Memory B cell (primary cell): ENCODE measurements around the gene FOXL2.

Source experiments
- ATAC-seq: fragments of 150-1000 bp; cut with Tn5 transposase; 2 replicates; pipeline ENCODE4 v1.10.0; 2021; ENCODE audit warnings: low read depth, mild to moderate bottlenecking, moderate library complexity
- DNase-seq, 2 donors: peaks; one replicate each; pipeline ENCODE4 v3.0.0; 2022; ENCODE audit warnings: low spot score in 2 of 2
- H3K27ac Mint-ChIP-seq: one replicate; pipeline ENCODE4 v1.8.0; 2022; ENCODE audit warnings: mild to moderate bottlenecking, moderate library complexity, mixed read lengths
- H3K27me3 Mint-ChIP-seq: one replicate; pipeline ENCODE4 v1.8.0; 2022; ENCODE audit warnings: mixed read lengths
- H3K36me3 Mint-ChIP-seq: one replicate; pipeline ENCODE4 v1.8.0; 2022; ENCODE audit warnings: mild to moderate bottlenecking, mixed read lengths
- H3K4me1 Mint-ChIP-seq: one replicate; pipeline ENCODE4 v1.8.0; 2022; ENCODE audit warnings: mixed read lengths
- H3K4me3 Mint-ChIP-seq: one replicate; pipeline ENCODE4 v1.8.0; 2022; ENCODE audit warnings: mild to moderate bottlenecking, moderate library complexity, mixed read lengths
- H3K9me3 Mint-ChIP-seq: one replicate; pipeline ENCODE4 v1.8.0; 2022; ENCODE audit warnings: mixed read lengths

Gene FOXL2

GRCh38 chr3:138941259-138941885 lies 5.6 kb downstream of the FOXL2 start:
- no peak overlapping the region for H3K4me3 Mint-ChIP-seq
- H3K4me1 Mint-ChIP-seq, result peaks cover 12% of the 10 kb centered on the region

GRCh38 chr3:138940446-138940845 lies 6.5 kb downstream of the FOXL2 start:
- H3K4me3 Mint-ChIP-seq, result no peak overlapping the region
- ATAC-seq, result no peak

More at GRCh38 chr3:138941259-138941885, 5.6 kb downstream of the FOXL2 start:
- Mint-ChIP-seq H3K27ac (no peak overlapping the region), H3K27me3 (peaks cover 40% of the 10 kb centered on the region), H3K9me3 (no peaks in the 10 kb centered on the region), H3K36me3 (peaks cover 3% of the 10 kb centered on the region)
- DNase-seq (no peak), ATAC-seq (no peak)

GRCh38 chr3:138939561-138940241 lies 7.2 kb downstream of the FOXL2 start:
- H3K4me1 Mint-ChIP-seq, result peaks cover 9% of the 10 kb centered on the region
- H3K4me3 Mint-ChIP-seq, result peak overlapping the region; percentile 14
- ATAC-seq, result no peak
- no peak for DNase-seq
- no peaks in the 10 kb centered on the region for H3K9me3 Mint-ChIP-seq
- no peak overlapping the region for H3K27ac Mint-ChIP-seq
- H3K36me3 Mint-ChIP-seq, result no peaks in the 10 kb centered on the region
- H3K27me3 Mint-ChIP-seq, result peaks cover 42% of the 10 kb centered on the region

More at GRCh38 chr3:138940446-138940845, 6.5 kb downstream of the FOXL2 start:
- Mint-ChIP-seq H3K36me3 (peaks cover 3% of the 10 kb centered on the region), H3K4me1 (peaks cover 14% of the 10 kb centered on the region), H3K9me3 (no peaks in the 10 kb centered on the region), H3K27ac (no peak overlapping the region), H3K27me3 (peaks cover 44% of the 10 kb centered on the region)
- DNase-seq, result no peak

- Mint-ChIP-seq H3K4me1 (peaks cover 9% of the 10 kb centered on the region), H3K4me3 (no peak overlapping the region), H3K27ac (no peak overlapping the region), H3K36me3 (no peaks in the 10 kb centered on the region), H3K9me3 (no peaks in the 10 kb centered on the region), H3K27me3 (peaks cover 44% of the 10 kb centered on the region)
- DNase-seq, result no peak
- no peak for ATAC-seq
Measured at GRCh38 chr3:138938877-138939560, 7.9 kb downstream of the FOXL2 start.

GRCh38 chr3:138938056-138938876 lies 8.7 kb downstream of the FOXL2 start:
- ATAC-seq (no peak), DNase-seq (no peak)
- peaks cover 41% of the 10 kb centered on the region for H3K27me3 Mint-ChIP-seq
- no peaks in the 10 kb centered on the region for H3K36me3 Mint-ChIP-seq
- peaks cover 9% of the 10 kb centered on the region for H3K4me1 Mint-ChIP-seq
- no peaks in the 10 kb centered on the region for H3K9me3 Mint-ChIP-seq
- no peak overlapping the region for H3K27ac Mint-ChIP-seq
- no peak overlapping the region for H3K4me3 Mint-ChIP-seq

- H3K4me3 Mint-ChIP-seq, result no peak overlapping the region
- H3K27ac Mint-ChIP-seq, result no peak overlapping the region
- H3K27me3 Mint-ChIP-seq, result peaks cover 40% of the 10 kb centered on the region
- no peaks in the 10 kb centered on the region for H3K36me3 Mint-ChIP-seq
- H3K4me1 Mint-ChIP-seq, result peaks cover 9% of the 10 kb centered on the region
- no peaks in the 10 kb centered on the region for H3K9me3 Mint-ChIP-seq
- ATAC-seq, result no peak
- DNase-seq, result no peak
Measured at GRCh38 chr3:138937690-138938055, 9.3 kb downstream of the FOXL2 start.

GRCh38 chr3:138936741-138937689 lies 9.9 kb downstream of the FOXL2 start:
- ATAC-seq (no peak), DNase-seq (no peak)
- no peaks in the 10 kb centered on the region for H3K9me3 Mint-ChIP-seq
- H3K4me1 Mint-ChIP-seq, result peaks cover 9% of the 10 kb centered on the region
- H3K36me3 Mint-ChIP-seq, result no peaks in the 10 kb centered on the region
- peak overlapping the region; percentile 75 for H3K4me3 Mint-ChIP-seq
- no peak overlapping the region for H3K27ac Mint-ChIP-seq
- H3K27me3 Mint-ChIP-seq, result peaks cover 36% of the 10 kb centered on the region

GRCh38 chr3:138935863-138936740 lies 10.8 kb downstream of the FOXL2 start:
- peak; percentile 76 for ATAC-seq
- Mint-ChIP-seq H3K4me3 (peak overlapping the region; percentile 75), H3K36me3 (no peaks in the 10 kb centered on the region), H3K27ac (no peak overlapping the region), H3K4me1 (peaks cover 9% of the 10 kb centered on the region), H3K27me3 (peaks cover 33% of the 10 kb centered on the region), H3K9me3 (no peaks in the 10 kb centered on the region)
- DNase-seq, result peak; percentile 70 to 86

- no peaks in the 10 kb centered on the region for H3K36me3 Mint-ChIP-seq
- ATAC-seq (peak; percentile 8), DNase-seq (no peak)
- H3K27ac Mint-ChIP-seq, result no peak overlapping the region
- H3K27me3 Mint-ChIP-seq, result peaks cover 29% of the 10 kb centered on the region
- H3K4me1 Mint-ChIP-seq, result peaks cover 9% of the 10 kb centered on the region
- H3K9me3 Mint-ChIP-seq, result no peaks in the 10 kb centered on the region
- H3K4me3 Mint-ChIP-seq, result peak overlapping the region; percentile 75
Measured at GRCh38 chr3:138935505-138935862, 11.5 kb downstream of the FOXL2 start.

GRCh38 chr3:138933981-138934691 lies 12.8 kb downstream of the FOXL2 start:
- DNase-seq, result no peak

GRCh38 chr3:138933068-138933668 lies 13.8 kb downstream of the FOXL2 start:
- H3K36me3 Mint-ChIP-seq, result no peaks in the 10 kb centered on the region
- H3K4me1 Mint-ChIP-seq, result peaks cover 9% of the 10 kb centered on the region
- no peaks in the 10 kb centered on the region for H3K9me3 Mint-ChIP-seq
- peaks cover 25% of the 10 kb centered on the region for H3K27me3 Mint-ChIP-seq
- H3K27ac Mint-ChIP-seq, result no peak overlapping the region
- ATAC-seq (no peak), DNase-seq (no peak)
- no peak overlapping the region for H3K4me3 Mint-ChIP-seq

More at GRCh38 chr3:138933981-138934691, 12.8 kb downstream of the FOXL2 start:
- no peaks in the 10 kb centered on the region for H3K9me3 Mint-ChIP-seq
- ATAC-seq, result no peak
- no peak overlapping the region for H3K27ac Mint-ChIP-seq
- H3K4me1 Mint-ChIP-seq, result peaks cover 9% of the 10 kb centered on the region
- peaks cover 30% of the 10 kb centered on the region for H3K27me3 Mint-ChIP-seq
- H3K36me3 Mint-ChIP-seq, result no peaks in the 10 kb centered on the region
- no peak overlapping the region for H3K4me3 Mint-ChIP-seq
